ENCODE results near the gene GTF3C5. TPM values are rescaled to one million over a fixed set of nuclear protein-coding genes. Genes with fewer than 3 reads are reported as not detected.
A peak's percentile ranks its signal among the peaks of the same experiment; 100 is the strongest.

Gene GTF3C5
- total and polyA plus RNA-seq, 9 of the 15 experiments (the other 6 are each of a cell fraction or from before 2014, with no cell fraction given), result 3.8 to 118 (median 83.7) TPM

GRCh38 chr9:133014696-133015095, 16.1 kb upstream of the GTF3C5 start (continued):
- TF ChIP-seq CEBPZ (IDR thresholded peaks at IDR 0.05; ENCODE audit: borderline replicate concordance, low read depth, low read length) (no peak), RNF2 (IDR thresholded peaks at IDR 0.05) (no peak), FOXK2 (conservative IDR thresholded peaks at IDR 0.05 in 1 of 2, IDR thresholded peaks at IDR 0.05 in 1 of 2; ENCODE audit: low read depth in 2 of 2) (peak; percentile 35 to 40; a peak in 1 of 4 replicates), RBM17 (IDR thresholded peaks at IDR 0.05; ENCODE audit: borderline replicate concordance, low read depth, low read length) (no peak)

GRCh38 chr9:133023117-133023890, 7.5 kb upstream of the GTF3C5 start:
- DNase-seq (ENCODE audit: extremely low read depth in 1 of 4, low spot score in 3 of 4), result no peak
- in situ Hi-C loops (cut with MboI), result no loop called here

More at GRCh38 chr9:133023117-133023890, 7.5 kb upstream of the GTF3C5 start:
- H3K79me2 ChIP-seq (ENCODE audit: control insufficient read depth, insufficient read depth, low read length), result peaks cover 3% of the 10 kb centered on the region; the same call in 2 of the 3 replicates
- ChIA-PET CTCF (ENCODE audit: low intra/inter-chr PET ratio) (interaction anchor here (0.5 to 1.8 kb wide), 3 partner anchors 46 to 681 kb away, joined by 3 to 13 read pairs (median 5); partner anchors contain the start of gene GFI1B), POLR2A (interaction anchor here (0.6 kb wide), 1 partner anchor 26 kb away, joined by 3 read pairs; no protein-coding TSS in a partner anchor)
- peak overlapping the region; percentile 4; the same call in 1 of the 2 replicates for H2AFZ ChIP-seq (ENCODE audit: low read depth, low read length)
- no TSS peak for BruUV-seq (replicated peaks)
- intact Hi-C loops (cut with micrococcal nuclease), result no loop called here
- no peak for FAIRE-seq
- no peaks in the 10 kb centered on the region for H4K20me1 ChIP-seq (replicated peaks; ENCODE audit: control insufficient read depth, insufficient read depth, low read length)
- ATAC-seq, result no peak
- H3K4me2 ChIP-seq (ENCODE audit: insufficient read depth, low read length), result no peak overlapping the region
- H3K9ac ChIP-seq (ENCODE audit: insufficient read depth in 1 of 2, low read depth in 2 of 2, low read length in 2 of 2), result no peak overlapping the region
- TF ChIP-seq ZNF354B (CRISPR knock-in tag; IDR thresholded peaks at IDR 0.05), result no peak
- no peak for TF ChIP-seq LARP7 (IDR thresholded peaks at IDR 0.05)
- no peak for TF ChIP-seq DACH1 (IDR thresholded peaks at IDR 0.05; ENCODE audit: partially characterized antibody)
- no peak for TF ChIP-seq TAL1 (IDR thresholded peaks at IDR 0.05)
- TF ChIP-seq TFE3 (CRISPR knock-in tag; IDR thresholded peaks at IDR 0.05), result no peak
- peaks cover 27 to 36% of the 10 kb centered on the region in 2 experiments; a peak in 4 of 5 replicates for H3K4me1 ChIP-seq (replicated peaks in 1 of 2; ENCODE audit: control insufficient read depth in 2 of 2, insufficient read depth in 2 of 2, low read length in 2 of 2)
- H3K9me1 ChIP-seq (ENCODE audit: control insufficient read depth, insufficient read depth, low read length), result no peaks in the 10 kb centered on the region
- no peak overlapping the region for H3K4me3 ChIP-seq
- no peaks in the 10 kb centered on the region for H3K9me3 ChIP-seq (replicated peaks; ENCODE audit: control insufficient read depth, insufficient read depth, low read depth, low read length)
- H3K27ac ChIP-seq (ENCODE audit: extremely low read depth, low read depth, low read length), result no peak overlapping the region
- 86% methylated on average over 25 of the region's 26 CpGs for WGBS (ENCODE audit: insufficient coverage, low coverage, missing lambda C conversion rate)
- H3K36me3 ChIP-seq (ENCODE audit: control insufficient read depth, insufficient read depth, low read length), result peaks cover 4% of the 10 kb centered on the region; the same call in 2 of the 3 replicates
- H3K27me3 ChIP-seq (ENCODE audit: control insufficient read depth in 2 of 2, insufficient read depth in 2 of 2, low read length in 2 of 2), result no peaks in the 10 kb centered on the region
